ENCODE data around the gene SRI.

The SRI gene

GRCh38 chr7:88224601-88225275, 4.9 kb upstream of the SRI start:
- DNase-seq (ENCODE audit: low read depth in 2 of 2), result no peak

- DNase-seq (ENCODE audit: low read depth in 2 of 2), result no peak
Observed at GRCh38 chr7:88223265-88223664, 3.4 kb upstream of the SRI start.

GRCh38 chr7:88218836-88219605, 817 bp downstream of the SRI start:
- no peak for DNase-seq (ENCODE audit: low read depth in 2 of 2)

GRCh38 chr7:88218429-88218745, 1.5 kb downstream of the SRI start:
- DNase-seq (ENCODE audit: low read depth in 2 of 2), result no peak

GRCh38 chr7:88217675-88218428, 2.0 kb downstream of the SRI start:
- no peak for DNase-seq (ENCODE audit: low read depth in 2 of 2)

- no peak for DNase-seq (ENCODE audit: low read depth in 2 of 2)
Observed at GRCh38 chr7:88216276-88216675, 3.6 kb downstream of the SRI start.

GRCh38 chr7:88215295-88215694, 4.5 kb downstream of the SRI start:
- no peak for DNase-seq (ENCODE audit: low read depth in 2 of 2)

- DNase-seq (ENCODE audit: low read depth in 2 of 2), result no peak
Observed at GRCh38 chr7:88214456-88214855, 5.4 kb downstream of the SRI start.

- DNase-seq (ENCODE audit: low read depth in 2 of 2), result no peak
Observed at GRCh38 chr7:88212918-88213317, 6.9 kb downstream of the SRI start.

GRCh38 chr7:88208521-88208920, 11.3 kb downstream of the SRI start:
- no peak for DNase-seq (ENCODE audit: low read depth in 2 of 2)

- DNase-seq (ENCODE audit: low read depth in 2 of 2), result no peak
Observed at GRCh38 chr7:88206254-88206653, 13.6 kb downstream of the SRI start.

- no peak for DNase-seq (ENCODE audit: low read depth in 2 of 2)
Observed at GRCh38 chr7:88205179-88205578, 14.7 kb downstream of the SRI start.

- DNase-seq (ENCODE audit: low read depth in 2 of 2), result no peak
Observed at GRCh38 chr7:88204525-88205110, 15.2 kb downstream of the SRI start.

- no peak for DNase-seq (ENCODE audit: low read depth in 2 of 2)
Observed at GRCh38 chr7:88203401-88203800, 16.4 kb downstream of the SRI start.

GRCh38 chr7:88202799-88203198, 17.0 kb downstream of the SRI start:
- no peak for DNase-seq (ENCODE audit: low read depth in 2 of 2)

- DNase-seq (ENCODE audit: low read depth in 2 of 2), result no peak
Observed at GRCh38 chr7:88202278-88202677, 17.6 kb downstream of the SRI start.

- DNase-seq (ENCODE audit: low read depth in 2 of 2), result no peak
Observed at GRCh38 chr7:88201305-88201704, 18.5 kb downstream of the SRI start.

GRCh38 chr7:88200789-88201188, 19.0 kb downstream of the SRI start:
- DNase-seq (ENCODE audit: low read depth in 2 of 2), result no peak

- no peak for DNase-seq (ENCODE audit: low read depth in 2 of 2)
Observed at GRCh38 chr7:88200261-88200660, 19.6 kb downstream of the SRI start.

GRCh38 chr7:88191911-88192310, 27.9 kb downstream of the SRI start:
- DNase-seq (ENCODE audit: low read depth in 2 of 2), result no peak

GRCh38 chr7:88185650-88186049, 34.2 kb downstream of the SRI start:
- no peak for DNase-seq (ENCODE audit: low read depth in 2 of 2)

- DNase-seq (ENCODE audit: low read depth in 2 of 2), result no peak
Observed at GRCh38 chr7:88184848-88185304, 35.0 kb downstream of the SRI start.
